K562 (cell line): ENCODE results near the gene KLHDC10. TPM values are rescaled to one million over a fixed set of nuclear protein-coding genes. Genes with fewer than 3 reads are reported as not detected.

Experiments
- CBX3 ChIP-seq, 2 experiments: IDR thresholded peaks; 1 replicate in 1 of 2; 2 replicates in 1 of 2; pipeline ENCODE4 v1.6.1; 2012; ENCODE audit warnings: inconsistent platforms in 2 of 2, low read length in 2 of 2, borderline replicate concordance in 1 of 2, control low read depth in 1 of 2
- KAT7 ChIP-seq: sonication (generic); formaldehyde crosslinking; IDR thresholded peaks from 2 replicates; pipeline ENCODE4 v1.8.0; 2022; ENCODE audit warnings: missing genetic modification reagents, mild to moderate bottlenecking, borderline replicate concordance
- KHSRP ChIP-seq: fragments of 450-650 bp; IDR thresholded peaks from 2 replicates; pipeline ENCODE4 v1.6.1; 2017
- MCM7 ChIP-seq, 2 experiments: fragments of 450-650 bp; IDR thresholded peaks; 2 replicates each; pipeline ENCODE4 v1.6.1; 2016 to 2018
- NFIC ChIP-seq: fragments of 450-650 bp; IDR thresholded peaks from 2 replicates; pipeline ENCODE4 v1.6.1; 2017; ENCODE audit warnings: mild to moderate bottlenecking, inconsistent platforms
- NRF1 ChIP-seq, 2 experiments: fragments of 450-650 bp; IDR thresholded peaks in 1 of 2; conservative IDR thresholded peaks in 1 of 2; 2 replicates each; pipeline ENCODE4 v1.6.1; 2014; ENCODE audit warnings: mild to moderate bottlenecking in 2 of 2
- PRMT5 ChIP-seq: sonication (generic); formaldehyde crosslinking; IDR thresholded peaks from 2 replicates; pipeline ENCODE4 v1.5.0; 2020; ENCODE audit warnings: missing genetic modification reagents
- PTTG1 ChIP-seq: fragments of 450-650 bp; IDR thresholded peaks from 2 replicates; pipeline ENCODE4 v1.6.1; 2016; ENCODE audit warnings: low read depth, mild to moderate bottlenecking, missing genetic modification characterization, missing compliant biosample characterization
- RFX7 ChIP-seq: fragments of 250-450 bp; sonication (Bioruptor Pico); IDR thresholded peaks from 2 replicates; pipeline ENCODE4 v1.5.1; 2021; ENCODE audit warnings: mild to moderate bottlenecking
- RNF2 ChIP-seq: sonication (generic); IDR thresholded peaks from 2 replicates; pipeline ENCODE4 v1.6.1; 2016
- SMARCA4 ChIP-seq: fragments of 450-650 bp; IDR thresholded peaks from 2 replicates; pipeline ENCODE4 v1.6.1; 2016
- SP1 ChIP-seq: sonication (generic); formaldehyde crosslinking; IDR thresholded peaks from 2 replicates; pipeline ENCODE4 v1.8.1; 2022; ENCODE audit warnings: mild to moderate bottlenecking, missing genetic modification reagents
- U2AF1 ChIP-seq: fragments of 200-400 bp; formaldehyde crosslinking; optimal IDR thresholded peaks from 2 replicates; pipeline ENCODE3; 2017; ENCODE audit warnings: mild to moderate bottlenecking, low read depth, low read length, moderate library complexity
- XRCC3 ChIP-seq: fragments of 450-650 bp; IDR thresholded peaks from 2 replicates; pipeline ENCODE4 v1.6.1; 2017; ENCODE audit warnings: mild to moderate bottlenecking, moderate library complexity
- ZNF274 ChIP-seq: IDR thresholded peaks from 2 replicates; pipeline ENCODE4 v1.6.1; 2011; ENCODE audit warnings: low read depth, mild to moderate bottlenecking, low read length, moderate library complexity, borderline replicate concordance
- polyA plus RNA-seq, 8 experiments: library from polyadenylated mRNA; depleted of rRNA in 4 of 8; stranded (reverse) in 5 of 8; unstranded in 3 of 8; fragments of >200 nt; fragmentation: Nextera tagmentation in 2 of 8; fragmentation: Illumina TruSeq in 1 of 8; extraction: Ambion mirVana in 2 of 8; extraction: Trizol in 1 of 8; gene quantifications; 2 replicates each; pipeline versions ENCODE4 v1.2.1 to v1.2.3, GENCODE V29; 2011 to 2014; ENCODE audit warnings: inconsistent platforms in 1 of 8, missing spikeins in 1 of 8
- total RNA-seq, 7 experiments: library from RNA; depleted of rRNA in 6 of 7; stranded (reverse); fragments of >200 nt in 6 of 7; fragmentation: Illumina TruSeq in 2 of 7; extraction: Trizol in 2 of 7; gene quantifications; 2 replicates each; pipeline versions ENCODE4 v1.2.1 to v1.2.3, GENCODE V29; 2011 to 2021; ENCODE audit warnings: low replicate concordance in 1 of 7
- TF ChIP-seq, protein P1 (sequence below): fragments of 450-650 bp; IDR thresholded peaks from 2 replicates; pipeline ENCODE4 v1.7.1; 2018; ENCODE audit warnings: mild to moderate bottlenecking, low read depth; ENCODE audit not compliant: partially characterized antibody
- TF ChIP-seq, protein P2 (sequence below), 2 experiments: IDR thresholded peaks in 1 of 2; conservative IDR thresholded peaks in 1 of 2; 2 replicates each; pipeline ENCODE4 v1.6.1; 2016; ENCODE audit warnings: low read depth in 2 of 2, mild to moderate bottlenecking in 1 of 2, missing compliant biosample characterization in 1 of 2, missing genetic modification characterization in 1 of 2, moderate library complexity in 1 of 2

Gene KLHDC10
- total and polyA plus RNA-seq, 9 of the 15 experiments (the other 6 are each of a cell fraction or from before 2014, with no cell fraction given) = 9.8 to 80.5 (median 31.4) TPM

DNA sequence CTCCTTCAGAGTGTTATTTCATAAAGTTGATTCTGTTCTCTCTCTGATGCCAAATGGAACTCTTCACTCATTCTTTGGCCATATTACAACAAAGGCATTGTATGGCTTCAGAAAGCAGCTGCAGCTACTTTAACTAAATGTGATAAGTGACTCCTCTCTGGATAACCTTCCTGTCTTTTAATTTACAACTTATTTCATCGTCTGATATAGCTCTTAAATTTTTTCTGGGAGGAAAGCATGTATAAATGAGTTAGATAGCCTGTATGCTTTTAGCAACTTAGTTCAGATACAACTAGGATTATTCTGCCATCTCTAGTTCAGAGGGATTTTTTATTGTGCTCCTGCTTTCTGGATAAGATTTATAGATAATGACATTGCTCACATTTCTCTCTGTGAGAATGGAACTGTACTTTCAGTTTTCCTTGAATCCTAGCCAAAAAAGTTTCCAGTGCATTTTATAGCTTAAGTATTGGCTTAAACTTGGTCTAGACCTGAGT lies 57.5 kb downstream of the KLHDC10 start (continued):
- TF ChIP-seq NFIC (peak; percentile 54), PTTG1 (tag) (no peak), MCM7 (IDR thresholded peaks at IDR 0.05) (no peak), SMARCA4 (peak; percentile 29; the same call in 1 of the 2 replicates), SP1 (no peak), ZNF274 (no peak), PRMT5 (CRISPR knock-in tag) (no peak), RFX7 (no peak), U2AF1 (no peak), NRF1 (conservative IDR thresholded peaks at IDR 0.05 in 1 of 2, IDR thresholded peaks at IDR 0.05 in 1 of 2) (no peak), CBX3 (IDR thresholded peaks at IDR 0.05; ENCODE audit: borderline replicate concordance in 1 of 2, low read length in 2 of 2) (no peak), XRCC3 (no peak), KHSRP (no peak), KAT7 (CRISPR knock-in tag) (peak; percentile 66; the same call in 1 of the 2 replicates), RNF2 (no peak)
- TF ChIP-seq, protein P1, sequence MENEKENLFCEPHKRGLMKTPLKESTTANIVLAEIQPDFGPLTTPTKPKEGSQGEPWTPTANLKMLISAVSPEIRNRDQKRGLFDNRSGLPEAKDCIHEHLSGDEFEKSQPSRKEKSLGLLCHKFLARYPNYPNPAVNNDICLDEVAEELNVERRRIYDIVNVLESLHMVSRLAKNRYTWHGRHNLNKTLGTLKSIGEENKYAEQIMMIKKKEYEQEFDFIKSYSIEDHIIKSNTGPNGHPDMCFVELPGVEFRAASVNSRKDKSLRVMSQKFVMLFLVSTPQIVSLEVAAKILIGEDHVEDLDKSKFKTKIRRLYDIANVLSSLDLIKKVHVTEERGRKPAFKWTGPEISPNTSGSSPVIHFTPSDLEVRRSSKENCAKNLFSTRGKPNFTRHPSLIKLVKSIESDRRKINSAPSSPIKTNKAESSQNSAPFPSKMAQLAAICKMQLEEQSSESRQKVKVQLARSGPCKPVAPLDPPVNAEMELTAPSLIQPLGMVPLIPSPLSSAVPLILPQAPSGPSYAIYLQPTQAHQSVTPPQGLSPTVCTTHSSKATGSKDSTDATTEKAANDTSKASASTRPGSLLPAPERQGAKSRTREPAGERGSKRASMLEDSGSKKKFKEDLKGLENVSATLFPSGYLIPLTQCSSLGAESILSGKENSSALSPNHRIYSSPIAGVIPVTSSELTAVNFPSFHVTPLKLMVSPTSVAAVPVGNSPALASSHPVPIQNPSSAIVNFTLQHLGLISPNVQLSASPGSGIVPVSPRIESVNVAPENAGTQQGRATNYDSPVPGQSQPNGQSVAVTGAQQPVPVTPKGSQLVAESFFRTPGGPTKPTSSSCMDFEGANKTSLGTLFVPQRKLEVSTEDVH = no peak
- TF ChIP-seq, protein P2, sequence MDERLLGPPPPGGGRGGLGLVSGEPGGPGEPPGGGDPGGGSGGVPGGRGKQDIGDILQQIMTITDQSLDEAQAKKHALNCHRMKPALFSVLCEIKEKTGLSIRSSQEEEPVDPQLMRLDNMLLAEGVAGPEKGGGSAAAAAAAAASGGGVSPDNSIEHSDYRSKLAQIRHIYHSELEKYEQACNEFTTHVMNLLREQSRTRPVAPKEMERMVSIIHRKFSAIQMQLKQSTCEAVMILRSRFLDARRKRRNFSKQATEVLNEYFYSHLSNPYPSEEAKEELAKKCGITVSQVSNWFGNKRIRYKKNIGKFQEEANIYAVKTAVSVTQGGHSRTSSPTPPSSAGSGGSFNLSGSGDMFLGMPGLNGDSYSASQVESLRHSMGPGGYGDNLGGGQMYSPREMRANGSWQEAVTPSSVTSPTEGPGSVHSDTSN (CRISPR knock-in tag; IDR thresholded peaks at IDR 0.05; ENCODE audit: low read depth) = no peak
- TF ChIP-seq, protein P2 (tag; conservative IDR thresholded peaks at IDR 0.05; ENCODE audit: low read depth) = 0 out of 2 replicates have a peak, but pooled peaks have one; percentile 14
- TF ChIP-seq, all 486 proteins: peak for 11
